ENCODE results near the gene WRNIP1.

DNA sequence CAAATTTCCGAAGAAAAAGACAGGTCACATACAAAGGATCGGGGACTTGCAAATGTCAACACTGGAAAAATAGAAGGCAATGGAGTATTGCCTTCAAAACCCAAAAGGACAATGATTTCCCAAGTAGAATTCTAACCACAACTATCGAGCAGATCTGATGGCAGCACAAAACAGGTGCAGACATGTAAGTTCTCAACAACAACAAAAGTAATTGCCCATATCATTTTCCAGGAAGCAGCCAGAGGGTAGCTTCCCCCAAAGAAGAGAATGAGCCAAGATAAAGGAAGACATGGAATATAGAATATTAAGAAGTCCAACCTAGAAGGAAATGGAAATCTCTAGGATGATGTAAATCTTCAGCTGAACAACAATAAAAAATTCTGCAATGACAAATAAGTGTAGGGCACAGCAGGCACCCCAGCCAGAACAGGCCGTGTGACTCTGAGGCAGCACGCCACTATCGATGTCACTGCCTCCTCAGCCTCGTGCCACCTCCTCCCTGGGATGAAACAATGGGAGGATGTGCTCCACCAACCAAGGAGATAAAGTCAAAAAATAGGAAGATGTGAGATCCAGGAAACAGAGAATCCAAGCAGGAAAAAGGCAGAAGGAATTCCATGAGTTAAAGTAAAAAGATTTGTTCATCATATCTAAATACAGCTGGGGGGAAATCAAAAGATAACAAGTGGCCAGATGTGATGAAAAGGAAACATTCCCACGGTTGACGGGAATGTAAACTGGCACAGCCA, 42.3 kb downstream of the WRNIP1 start:
- TF ChIP-seq, protein P1, sequence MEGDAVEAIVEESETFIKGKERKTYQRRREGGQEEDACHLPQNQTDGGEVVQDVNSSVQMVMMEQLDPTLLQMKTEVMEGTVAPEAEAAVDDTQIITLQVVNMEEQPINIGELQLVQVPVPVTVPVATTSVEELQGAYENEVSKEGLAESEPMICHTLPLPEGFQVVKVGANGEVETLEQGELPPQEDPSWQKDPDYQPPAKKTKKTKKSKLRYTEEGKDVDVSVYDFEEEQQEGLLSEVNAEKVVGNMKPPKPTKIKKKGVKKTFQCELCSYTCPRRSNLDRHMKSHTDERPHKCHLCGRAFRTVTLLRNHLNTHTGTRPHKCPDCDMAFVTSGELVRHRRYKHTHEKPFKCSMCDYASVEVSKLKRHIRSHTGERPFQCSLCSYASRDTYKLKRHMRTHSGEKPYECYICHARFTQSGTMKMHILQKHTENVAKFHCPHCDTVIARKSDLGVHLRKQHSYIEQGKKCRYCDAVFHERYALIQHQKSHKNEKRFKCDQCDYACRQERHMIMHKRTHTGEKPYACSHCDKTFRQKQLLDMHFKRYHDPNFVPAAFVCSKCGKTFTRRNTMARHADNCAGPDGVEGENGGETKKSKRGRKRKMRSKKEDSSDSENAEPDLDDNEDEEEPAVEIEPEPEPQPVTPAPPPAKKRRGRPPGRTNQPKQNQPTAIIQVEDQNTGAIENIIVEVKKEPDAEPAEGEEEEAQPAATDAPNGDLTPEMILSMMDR (IDR thresholded peaks at IDR 0.05): no peak
- TF ChIP-seq POLR2A (IDR thresholded peaks at IDR 0.05): no peak

Measured in thyroid gland (tissue), 4 donors.